ENCODE measurements around the gene FNBP1. TPM values are rescaled to one million over a fixed set of nuclear protein-coding genes. Genes with fewer than 3 reads are reported as not detected.
A peak's percentile ranks its signal among the peaks of the same experiment; 100 is the strongest.

Gene FNBP1
- polyA plus RNA-seq, 2 of the 4 experiments (the other 2 are of a cell fraction) = 10.6 to 15.6 TPM

DNA sequence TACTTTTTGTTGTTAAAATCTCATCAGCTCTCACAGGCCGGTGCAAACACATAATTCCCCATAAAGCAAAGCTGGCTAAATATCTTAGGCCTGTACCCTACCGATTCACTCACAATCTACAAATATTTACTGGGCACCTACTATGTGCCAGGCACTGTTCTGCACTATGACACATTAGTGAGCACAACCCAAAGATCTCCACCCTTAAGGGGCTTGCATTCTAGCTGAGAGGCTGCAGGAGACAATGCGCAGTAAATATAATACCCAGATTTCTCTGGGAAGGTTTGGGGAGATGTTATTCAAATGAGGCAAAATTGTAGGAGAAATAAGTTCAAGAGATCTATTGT lies 53.7 kb downstream of the FNBP1 start:
- 76% methylated on average over 3 of the region's 3 CpGs for WGBS (ENCODE audit: missing lambda C conversion rate)
- Histone ChIP-seq H3K9me3 (no peaks in the 10 kb centered on the region), H3K4me3 (no peak overlapping the region), H3K27ac (peak overlapping the region in 1 of 2 experiments; percentile 34; a peak in 2 of 6 replicates), H3K4me1 (peaks cover 20% of the 10 kb centered on the region), H3K4me2 (peak overlapping the region; percentile 27; the same call in 1 of the 3 replicates)
- DNase-seq (ENCODE audit: low read depth in 1 of 2, low spot score in 1 of 2) = no peak
- FAIRE-seq = no peak
- TF ChIP-seq CHD4 (IDR thresholded peaks at IDR 0.05; ENCODE audit: borderline replicate concordance) (no peak), CEBPB (IDR thresholded peaks at IDR 0.05) (no peak), HEYL (CRISPR knock-in tag; IDR thresholded peaks at IDR 0.05) (no peak), ZC3H11A (IDR thresholded peaks at IDR 0.05) (no peak), MAZ (IDR thresholded peaks at IDR 0.05; ENCODE audit: borderline replicate concordance, low read depth, low read length) (no peak), POLR2AphosphoS2 (conservative IDR thresholded peaks at IDR 0.05; ENCODE audit: low read length) (no peak), ZSCAN20 (CRISPR knock-in tag; IDR thresholded peaks at IDR 0.05) (no peak)
- TF ChIP-seq, protein P1, sequence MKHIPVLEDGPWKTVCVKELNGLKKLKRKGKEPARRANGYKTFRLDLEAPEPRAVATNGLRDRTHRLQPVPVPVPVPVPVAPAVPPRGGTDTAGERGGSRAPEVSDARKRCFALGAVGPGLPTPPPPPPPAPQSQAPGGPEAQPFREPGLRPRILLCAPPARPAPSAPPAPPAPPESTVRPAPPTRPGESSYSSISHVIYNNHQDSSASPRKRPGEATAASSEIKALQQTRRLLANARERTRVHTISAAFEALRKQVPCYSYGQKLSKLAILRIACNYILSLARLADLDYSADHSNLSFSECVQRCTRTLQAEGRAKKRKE (CRISPR knock-in tag; IDR thresholded peaks at IDR 0.05; ENCODE audit: low read depth) = no peak
- CTCF ChIA-PET = interaction anchor here (1.2 kb wide), 1 partner anchor 117 kb away, joined by 3 read pairs; no protein-coding TSS in a partner anchor
- ATAC-seq = no peak
- POLR2A ChIA-PET = no interaction called here

DNA sequence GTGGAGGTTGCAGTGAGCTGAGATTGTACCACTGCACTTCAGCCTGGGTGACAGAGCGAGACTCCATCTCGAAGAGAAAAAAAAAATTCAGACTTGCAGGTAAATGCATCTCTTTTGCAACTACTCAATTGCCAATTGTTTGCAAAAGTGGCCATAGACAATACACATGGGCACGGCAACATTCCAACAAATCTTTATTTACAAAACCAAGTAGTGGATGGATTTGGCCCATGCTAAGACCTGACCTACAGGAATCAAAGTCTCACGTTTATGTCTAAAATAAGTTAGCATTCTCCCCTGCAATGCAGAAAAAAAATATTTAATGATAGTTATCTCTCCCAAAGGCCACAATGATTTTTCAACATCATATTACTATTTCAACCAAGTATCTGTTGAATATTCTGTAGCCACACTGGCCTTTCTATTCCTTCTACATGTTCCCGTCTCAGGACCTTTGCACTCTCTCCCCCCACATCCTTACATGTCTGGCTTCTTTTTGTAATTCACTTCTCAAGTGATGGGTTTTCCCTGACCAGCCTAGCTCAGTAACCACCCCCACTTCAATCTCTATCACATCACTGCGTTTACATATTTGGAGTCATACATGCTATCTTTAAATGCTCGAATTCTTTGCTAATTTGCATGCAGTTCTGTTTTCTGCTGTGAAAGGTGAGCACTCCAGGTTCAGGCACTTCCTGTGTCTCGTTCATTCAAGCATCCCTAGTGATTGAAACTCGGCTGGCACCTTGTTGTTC lies 54.2 kb downstream of the FNBP1 start:
- no peak for TF ChIP-seq HDAC2 (IDR thresholded peaks at IDR 0.05)
- no peak for TF ChIP-seq EP300 (IDR thresholded peaks at IDR 0.05)
- no peak for TF ChIP-seq POLR2A (IDR thresholded peaks at IDR 0.05; ENCODE audit: low read length)
- TF ChIP-seq FOXS1 (CRISPR knock-in tag; IDR thresholded peaks at IDR 0.05) = no peak
- no peak for TF ChIP-seq KDM1A (IDR thresholded peaks at IDR 0.05; ENCODE audit: low read depth)
- no peak for TF ChIP-seq ZFP36 (IDR thresholded peaks at IDR 0.05; ENCODE audit: borderline replicate concordance, partially characterized antibody)
- TF ChIP-seq KDM5A (IDR thresholded peaks at IDR 0.05) = no peak
- TF ChIP-seq, protein P2, sequence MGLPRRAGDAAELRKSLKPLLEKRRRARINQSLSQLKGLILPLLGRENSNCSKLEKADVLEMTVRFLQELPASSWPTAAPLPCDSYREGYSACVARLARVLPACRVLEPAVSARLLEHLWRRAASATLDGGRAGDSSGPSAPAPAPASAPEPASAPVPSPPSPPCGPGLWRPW (IDR thresholded peaks at IDR 0.05) = no peak
- TF ChIP-seq BHLHE40 (IDR thresholded peaks at IDR 0.05; ENCODE audit: low read depth, low read length) = no peak
- no peak for TF ChIP-seq ESRRA (IDR thresholded peaks at IDR 0.05; ENCODE audit: borderline replicate concordance, low read length)
- no peak for TF ChIP-seq CHD4 (IDR thresholded peaks at IDR 0.05; ENCODE audit: borderline replicate concordance)
- TF ChIP-seq TFCP2L1 (CRISPR knock-in tag; IDR thresholded peaks at IDR 0.05) = no peak
- TF ChIP-seq CBX2 (IDR thresholded peaks at IDR 0.05; ENCODE audit: borderline replicate concordance, low read depth) = no peak
- no peak for TF ChIP-seq RAD21 (conservative IDR thresholded peaks at IDR 0.05 in 1 of 2, IDR thresholded peaks at IDR 0.05 in 1 of 2)
- TF ChIP-seq, protein P3, sequence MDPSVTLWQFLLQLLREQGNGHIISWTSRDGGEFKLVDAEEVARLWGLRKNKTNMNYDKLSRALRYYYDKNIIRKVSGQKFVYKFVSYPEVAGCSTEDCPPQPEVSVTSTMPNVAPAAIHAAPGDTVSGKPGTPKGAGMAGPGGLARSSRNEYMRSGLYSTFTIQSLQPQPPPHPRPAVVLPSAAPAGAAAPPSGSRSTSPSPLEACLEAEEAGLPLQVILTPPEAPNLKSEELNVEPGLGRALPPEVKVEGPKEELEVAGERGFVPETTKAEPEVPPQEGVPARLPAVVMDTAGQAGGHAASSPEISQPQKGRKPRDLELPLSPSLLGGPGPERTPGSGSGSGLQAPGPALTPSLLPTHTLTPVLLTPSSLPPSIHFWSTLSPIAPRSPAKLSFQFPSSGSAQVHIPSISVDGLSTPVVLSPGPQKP (IDR thresholded peaks at IDR 0.05; ENCODE audit: low read depth, low read length) = no peak
- no peak for TF ChIP-seq RNF2 (IDR thresholded peaks at IDR 0.05; ENCODE audit: borderline replicate concordance, low read depth)
- TF ChIP-seq, protein P1 (CRISPR knock-in tag; IDR thresholded peaks at IDR 0.05; ENCODE audit: low read depth) = no peak
- TF ChIP-seq POLR2AphosphoS2 (conservative IDR thresholded peaks at IDR 0.05; ENCODE audit: low read length) = no peak
- H3K4me3 ChIP-seq = no peak overlapping the region
- ChIA-PET CTCF (interaction anchor here (1.2 to 1.3 kb wide), 2 partner anchors 103 to 118 kb away, joined by 3 to 4 read pairs; no protein-coding TSS in a partner anchor), POLR2A (no interaction called here)
- no peak overlapping the region for H3K27ac ChIP-seq
- FAIRE-seq (no peak), DNase-seq (ENCODE audit: low read depth in 1 of 2, low spot score in 1 of 2) (no peak), ATAC-seq (no peak)
- H3K4me1 ChIP-seq = peaks cover 20% of the 10 kb centered on the region
- no peak overlapping the region for H3K4me2 ChIP-seq
- 84% methylated on average over 9 of the region's 9 CpGs for WGBS (ENCODE audit: missing lambda C conversion rate)
- H3K9me3 ChIP-seq = no peaks in the 10 kb centered on the region
